PFSK-1 (cell line): Measurements from ENCODE around the gene FBLN1.

Experiments
- FOXP2 ChIP-seq: optimal IDR thresholded peaks from 2 replicates; pipeline ENCODE3; 2011; ENCODE audit warnings: borderline replicate concordance, control low read depth, inconsistent platforms; ENCODE audit not compliant: insufficient read depth; ENCODE audit errors: extremely low read length, extremely low read depth
- POLR2AphosphoS5 ChIP-seq: IDR thresholded peaks from 2 replicates; pipeline ENCODE4 v1.6.1; 2012; ENCODE audit warnings: low read depth, mild to moderate bottlenecking, control low read depth, low read length, moderate library complexity
- TAF1 ChIP-seq: IDR thresholded peaks from 2 replicates; pipeline ENCODE4 v1.6.1; 2012; ENCODE audit warnings: low read length, control low read depth, borderline replicate concordance; ENCODE audit not compliant: insufficient read depth
- TF ChIP-seq, protein P1 (sequence below), 2 experiments: IDR thresholded peaks; 2 replicates each; pipeline versions ENCODE4 v1.6.1 to v1.8.0; 2011 to 2012; ENCODE audit warnings: low read depth in 2 of 2, low read length in 2 of 2, control low read depth in 1 of 2, inconsistent platforms in 1 of 2, mild to moderate bottlenecking in 1 of 2, moderate library complexity in 1 of 2; ENCODE audit not compliant: insufficient read depth in 1 of 2

GRCh38 chr22:45483319-45483718 lies 19.4 kb upstream of the FBLN1 start:
- TF ChIP-seq POLR2AphosphoS5, result no peak
- no peak for TF ChIP-seq TAF1
- TF ChIP-seq, protein P1, sequence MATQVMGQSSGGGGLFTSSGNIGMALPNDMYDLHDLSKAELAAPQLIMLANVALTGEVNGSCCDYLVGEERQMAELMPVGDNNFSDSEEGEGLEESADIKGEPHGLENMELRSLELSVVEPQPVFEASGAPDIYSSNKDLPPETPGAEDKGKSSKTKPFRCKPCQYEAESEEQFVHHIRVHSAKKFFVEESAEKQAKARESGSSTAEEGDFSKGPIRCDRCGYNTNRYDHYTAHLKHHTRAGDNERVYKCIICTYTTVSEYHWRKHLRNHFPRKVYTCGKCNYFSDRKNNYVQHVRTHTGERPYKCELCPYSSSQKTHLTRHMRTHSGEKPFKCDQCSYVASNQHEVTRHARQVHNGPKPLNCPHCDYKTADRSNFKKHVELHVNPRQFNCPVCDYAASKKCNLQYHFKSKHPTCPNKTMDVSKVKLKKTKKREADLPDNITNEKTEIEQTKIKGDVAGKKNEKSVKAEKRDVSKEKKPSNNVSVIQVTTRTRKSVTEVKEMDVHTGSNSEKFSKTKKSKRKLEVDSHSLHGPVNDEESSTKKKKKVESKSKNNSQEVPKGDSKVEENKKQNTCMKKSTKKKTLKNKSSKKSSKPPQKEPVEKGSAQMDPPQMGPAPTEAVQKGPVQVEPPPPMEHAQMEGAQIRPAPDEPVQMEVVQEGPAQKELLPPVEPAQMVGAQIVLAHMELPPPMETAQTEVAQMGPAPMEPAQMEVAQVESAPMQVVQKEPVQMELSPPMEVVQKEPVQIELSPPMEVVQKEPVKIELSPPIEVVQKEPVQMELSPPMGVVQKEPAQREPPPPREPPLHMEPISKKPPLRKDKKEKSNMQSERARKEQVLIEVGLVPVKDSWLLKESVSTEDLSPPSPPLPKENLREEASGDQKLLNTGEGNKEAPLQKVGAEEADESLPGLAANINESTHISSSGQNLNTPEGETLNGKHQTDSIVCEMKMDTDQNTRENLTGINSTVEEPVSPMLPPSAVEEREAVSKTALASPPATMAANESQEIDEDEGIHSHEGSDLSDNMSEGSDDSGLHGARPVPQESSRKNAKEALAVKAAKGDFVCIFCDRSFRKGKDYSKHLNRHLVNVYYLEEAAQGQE (IDR thresholded peaks at IDR 0.05; ENCODE audit: insufficient read depth in 1 of 2, low read depth in 2 of 2, low read length in 2 of 2), result no peak
- TF ChIP-seq FOXP2, result no peak
